Fibroblast of lung (primary cell): ENCODE data around the gene VWA3B.

Experiments
- CTCF ChIP-seq, 2 donors: IDR thresholded peaks in 1 of 2; conservative IDR thresholded peaks in 1 of 2; 1 replicate in 1 of 2; 2 replicates in 1 of 2; pipeline ENCODE4 v1.5.1; 2011 to 2012; ENCODE audit warnings: low read length in 2 of 2, control low read depth in 1 of 2, inconsistent platforms in 1 of 2, low read depth in 1 of 2, mild to moderate bottlenecking in 1 of 2
- EZH2 ChIP-seq: IDR thresholded peaks from 2 replicates; pipeline ENCODE4 v1.5.1; 2012; ENCODE audit warnings: low read length, control low read depth, mild to moderate bottlenecking; ENCODE audit errors: missing control alignments

GRCh38 chr2:98177286-98177685 is 90.3 kb downstream of the VWA3B start:
- no peak for TF ChIP-seq CTCF (conservative IDR thresholded peaks at IDR 0.05 in 1 of 2, IDR thresholded peaks at IDR 0.05 in 1 of 2; ENCODE audit: low read depth in 1 of 2, low read length in 2 of 2)
- no peak for TF ChIP-seq EZH2
